WERI-Rb-1 (cell line): ENCODE results near the gene HP1BP3.
"Not testable (repeated sequence)": the region's sequence is repeated elsewhere in the genome, so short reads cannot be mapped to it uniquely, and the experiment has no call there.

Source experiments
- DNase-seq: peaks from one replicate; pipeline ENCODE4 v3.0.0-alpha.2; 2020
- H3K27ac ChIP-seq: fragments of 250-450 bp; sonication (Bioruptor Pico); 2 replicates; pipeline ENCODE4 v1.5.1; 2020; ENCODE audit warnings: mild to moderate bottlenecking, moderate library complexity
- H3K27me3 ChIP-seq: fragments of 250-450 bp; sonication (Bioruptor Pico); 2 replicates; pipeline ENCODE4 v1.5.1; 2021; ENCODE audit warnings: mild to moderate bottlenecking, low read depth, moderate library complexity; ENCODE audit not compliant: insufficient read depth, severe bottlenecking
- H3K36me3 ChIP-seq: fragments of 250-450 bp; sonication (Bioruptor Pico); 2 replicates; pipeline ENCODE4 v1.5.1; 2020; ENCODE audit warnings: mild to moderate bottlenecking, moderate library complexity
- H3K4me3 ChIP-seq: 2 replicates; pipeline ENCODE4 v1.5.1; 2011; ENCODE audit warnings: low read depth, mild to moderate bottlenecking, control low read depth, low read length
- H3K9me3 ChIP-seq: fragments of 250-450 bp; sonication (Bioruptor Pico); 2 replicates; pipeline ENCODE4 v1.5.1; 2021; ENCODE audit warnings: mild to moderate bottlenecking, moderate library complexity; ENCODE audit not compliant: severe bottlenecking
- CTCF ChIP-seq: IDR thresholded peaks from 2 replicates; pipeline ENCODE4 v1.5.1; 2011; ENCODE audit warnings: low read depth, mild to moderate bottlenecking, control low read depth, inconsistent platforms, low read length

HP1BP3 gene

DNA sequence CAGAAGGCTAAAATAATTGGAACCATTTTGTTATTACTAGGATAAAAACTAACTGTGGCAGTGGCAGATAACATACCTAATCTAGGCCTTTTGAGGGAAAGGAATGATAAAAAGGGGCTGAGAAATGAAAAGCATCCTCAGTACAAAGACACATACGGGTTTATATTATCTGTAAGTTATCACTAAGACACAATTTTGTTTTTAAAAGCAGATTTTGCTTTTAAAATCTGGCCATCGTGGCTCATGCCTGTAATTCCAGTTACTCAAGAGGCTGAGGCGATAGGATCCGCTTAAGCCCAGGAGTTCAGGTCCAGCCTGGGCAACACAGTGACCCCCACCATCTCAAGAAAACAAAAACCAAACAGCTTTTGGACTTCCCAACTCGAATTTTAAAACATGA lies 24.8 kb upstream of the HP1BP3 start:
- H3K9me3 ChIP-seq = no peaks in the 10 kb centered on the region
- no peak overlapping the region for H3K27ac ChIP-seq
- H3K27me3 ChIP-seq = no peaks in the 10 kb centered on the region
- H3K4me3 ChIP-seq = no peak overlapping the region
- peaks cover 21% of the 10 kb centered on the region for H3K36me3 ChIP-seq
- DNase-seq = no peak
- no peak for TF ChIP-seq CTCF

DNA sequence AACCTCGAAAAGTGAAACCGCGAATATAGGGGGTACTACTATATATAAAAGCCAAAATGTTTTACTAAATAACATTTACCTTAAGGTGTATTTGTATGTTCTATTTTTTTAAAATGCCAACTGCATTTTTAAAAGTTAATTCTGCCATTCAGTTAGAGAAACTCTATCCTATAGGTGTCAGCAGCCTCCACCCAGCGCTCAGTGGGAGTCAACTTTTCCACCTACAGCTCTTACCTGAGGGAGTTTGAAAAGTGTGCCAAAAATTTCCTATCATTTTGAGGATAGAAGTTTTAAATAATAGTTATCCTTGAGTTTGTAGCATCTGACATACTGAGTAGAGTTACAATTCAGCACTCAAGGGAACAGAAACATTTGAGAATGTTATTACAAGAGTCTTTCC lies 6.1 kb upstream of the HP1BP3 start:
- Histone ChIP-seq H3K4me3 (no peak overlapping the region), H3K27ac (no peak overlapping the region), H3K9me3 (no peaks in the 10 kb centered on the region), H3K36me3 (no peaks in the 10 kb centered on the region), H3K27me3 (no peaks in the 10 kb centered on the region)
- no peak for DNase-seq
- no peak for TF ChIP-seq CTCF

- H3K36me3 ChIP-seq = no peaks in the 10 kb centered on the region
- no peak for DNase-seq
- no peaks in the 10 kb centered on the region for H3K27me3 ChIP-seq
- no peak overlapping the region for H3K27ac ChIP-seq
- H3K4me3 ChIP-seq = no peak overlapping the region
- H3K9me3 ChIP-seq = no peaks in the 10 kb centered on the region
- TF ChIP-seq CTCF = no peak
Observed at GRCh38 chr1:20792196-20792595, 5.1 kb upstream of the HP1BP3 start.

DNA sequence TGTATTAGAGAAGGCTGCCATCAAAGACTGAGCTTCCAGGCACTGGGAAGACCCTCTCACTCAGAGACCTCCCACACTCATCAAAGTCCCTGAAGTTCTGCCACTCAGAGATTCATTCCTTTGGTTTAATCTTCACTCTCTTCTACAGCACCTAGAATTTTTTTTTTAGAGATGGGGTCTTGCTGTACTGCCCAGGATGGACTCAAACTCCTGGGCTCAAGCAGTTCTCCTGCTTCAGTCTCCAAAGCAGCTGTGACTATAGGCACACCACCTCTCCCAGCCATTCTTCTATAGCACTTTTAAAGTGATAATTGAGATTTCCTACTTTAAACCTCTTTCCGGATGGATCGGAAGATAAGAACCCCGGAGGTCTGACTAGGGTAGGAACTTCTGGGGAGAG lies 3.7 kb upstream of the HP1BP3 start:
- Histone ChIP-seq H3K27me3 (no peaks in the 10 kb centered on the region), H3K36me3 (peaks cover 6% of the 10 kb centered on the region), H3K4me3 (no peak overlapping the region), H3K9me3 (no peaks in the 10 kb centered on the region), H3K27ac (no peak overlapping the region)
- DNase-seq = no peak
- TF ChIP-seq CTCF = no peak

DNA sequence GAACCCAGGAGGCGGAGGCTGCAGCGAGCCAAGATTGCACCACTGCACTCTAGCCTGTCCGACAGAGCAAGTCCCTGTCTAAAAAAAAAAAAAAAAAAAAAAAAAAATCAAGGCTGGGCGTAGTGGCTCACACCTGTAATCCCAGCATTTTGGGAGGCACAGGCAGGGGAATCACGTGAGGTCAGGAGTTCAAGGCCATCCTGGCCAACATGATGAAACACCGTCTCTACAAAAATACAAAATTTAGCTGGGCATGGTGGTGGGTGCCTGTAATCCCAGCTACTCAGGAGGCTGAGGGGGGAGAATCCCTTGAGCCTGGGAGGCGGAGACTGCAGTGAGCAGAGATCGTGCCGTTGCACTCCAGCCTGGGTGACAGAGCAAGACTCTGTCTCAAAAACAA lies 2.5 kb upstream of the HP1BP3 start:
- H3K4me3 ChIP-seq, H3K9me3 ChIP-seq, H3K27ac ChIP-seq, DNase-seq, H3K27me3 ChIP-seq: not testable (repeated sequence)
- H3K36me3 ChIP-seq = peaks cover 13% of the 10 kb centered on the region

DNA sequence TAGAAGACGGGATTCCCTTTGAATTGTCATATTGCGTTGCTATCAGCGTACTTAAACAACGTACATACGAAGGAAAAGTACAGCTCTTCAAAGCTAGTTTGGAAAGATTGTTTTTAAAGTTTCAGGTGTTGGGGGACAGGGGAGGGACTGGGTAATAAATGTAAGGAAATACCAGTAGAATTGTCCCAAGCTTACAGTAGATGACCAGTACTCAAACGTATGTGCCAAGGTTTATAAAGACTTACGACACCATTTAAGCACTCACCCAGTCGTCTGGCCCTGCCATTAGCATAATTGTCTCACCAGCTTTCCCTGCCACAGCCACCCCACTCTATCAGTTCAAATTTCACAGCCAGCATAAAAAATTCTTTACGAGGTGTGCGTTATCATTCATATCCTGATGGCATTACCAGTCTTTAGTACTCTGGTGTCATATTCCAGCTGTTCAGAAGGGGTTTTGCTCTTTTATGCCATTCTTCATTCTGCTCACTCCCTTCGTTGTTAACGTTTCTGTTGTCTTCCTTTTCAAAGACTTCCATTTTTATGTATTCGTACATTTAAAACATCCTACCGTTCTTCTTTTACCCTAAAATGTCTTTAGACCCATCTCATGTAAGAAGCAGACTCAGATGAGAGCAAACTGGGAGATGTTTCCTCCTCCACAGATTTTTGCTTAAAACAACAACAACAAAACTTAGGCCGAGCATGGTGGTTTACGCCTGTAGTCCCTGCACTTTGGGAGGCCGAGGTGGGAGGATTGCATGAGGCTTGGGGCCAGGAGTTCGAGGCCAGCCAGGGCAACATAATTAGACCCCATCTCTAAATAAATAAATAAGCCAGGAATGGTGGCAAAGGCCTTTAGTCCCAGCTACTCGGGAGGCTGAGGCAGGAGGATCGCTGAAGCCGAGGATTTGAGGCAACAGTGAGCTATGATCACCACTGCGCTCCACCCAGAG lies 1.0 kb upstream of the HP1BP3 start:
- DNase-seq = peak; percentile 36
- H3K4me3 ChIP-seq = peak overlapping the region; percentile 96
- no peak for TF ChIP-seq CTCF
- peaks cover 14% of the 10 kb centered on the region for H3K36me3 ChIP-seq
- H3K27me3 ChIP-seq = no peaks in the 10 kb centered on the region
- peak overlapping the region; percentile 99 for H3K27ac ChIP-seq
- no peaks in the 10 kb centered on the region for H3K9me3 ChIP-seq
